ENCODE measurements around the gene APOB.

The APOB gene

GRCh38 chr2:21013043-21013816 is 30.6 kb downstream of the APOB start:
- Histone ChIP-seq H3K4me2 (ENCODE audit: low read length) (no peak overlapping the region), H3K18ac (ENCODE audit: low read length) (no peak overlapping the region), H3K36me3 (ENCODE audit: control insufficient read depth, insufficient read depth, low read length) (no peaks in the 10 kb centered on the region), H2BK120ac (ENCODE audit: low read depth, low read length) (no peak overlapping the region), H3K27me3 (ENCODE audit: insufficient read depth, low read length, poor library complexity) (no peaks in the 10 kb centered on the region), H3K79me2 (ENCODE audit: control insufficient read depth, insufficient read depth, low read length) (no peaks in the 10 kb centered on the region), H3K27ac (ENCODE audit: low read depth, low read length) (no peak overlapping the region), H4K5ac (ENCODE audit: low read length) (no peak overlapping the region), H3K23ac (ENCODE audit: low read length) (no peak overlapping the region), H3K4ac (ENCODE audit: low read depth, low read length) (no peak overlapping the region), H3K56ac (ENCODE audit: low read length) (no peak overlapping the region), H2AK5ac (ENCODE audit: low read length) (no peak overlapping the region), H3K79me1 (ENCODE audit: low read length) (no peaks in the 10 kb centered on the region), H2BK5ac (ENCODE audit: low read length) (no peak overlapping the region), H4K8ac (ENCODE audit: low read depth, low read length) (no peak overlapping the region), H2BK15ac (replicated peaks; ENCODE audit: low read depth) (no peak overlapping the region), H3K4me1 (ENCODE audit: control insufficient read depth, low read depth, low read length) (no peaks in the 10 kb centered on the region), H3K4me3 (ENCODE audit: low read length) (no peak overlapping the region), H3K9ac (ENCODE audit: low read length) (no peak overlapping the region)
- no peak for DNase-seq
- no CpG with 5 or more reads among the region's 8 CpGs for WGBS (ENCODE audit: extremely low coverage, insufficient coverage, low lambda C conversion rate)

DNA sequence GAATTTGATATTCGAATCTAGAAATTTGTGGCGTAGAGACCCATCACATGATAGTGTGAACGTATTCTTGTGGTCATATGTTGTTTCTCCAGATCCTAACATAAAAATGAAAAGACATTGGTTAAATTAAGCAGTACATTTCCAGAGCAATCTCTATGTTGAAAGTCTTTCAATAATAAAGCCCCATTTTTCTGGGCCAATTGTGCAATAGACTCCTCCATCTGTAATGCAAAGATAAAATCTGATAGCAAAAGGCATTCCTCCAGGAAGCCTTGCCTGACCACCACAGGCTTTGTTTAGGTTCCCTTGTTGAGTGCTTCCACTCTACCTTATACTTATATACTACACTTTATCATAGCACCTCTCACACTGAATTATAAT is 31.3 kb downstream of the APOB start:
- H3K4ac ChIP-seq (ENCODE audit: low read depth, low read length): no peak overlapping the region
- no peaks in the 10 kb centered on the region for H3K4me1 ChIP-seq (ENCODE audit: control insufficient read depth, low read depth, low read length)
- no peaks in the 10 kb centered on the region for H3K27me3 ChIP-seq (ENCODE audit: insufficient read depth, low read length, poor library complexity)
- no peaks in the 10 kb centered on the region for H3K36me3 ChIP-seq (ENCODE audit: control insufficient read depth, insufficient read depth, low read length)
- DNase-seq: no peak
- no CpG with 5 or more reads among the region's 3 CpGs for WGBS (ENCODE audit: extremely low coverage, insufficient coverage, low lambda C conversion rate)
- H3K4me3 ChIP-seq (ENCODE audit: low read length): no peak overlapping the region
- no peak overlapping the region for H3K27ac ChIP-seq (ENCODE audit: low read depth, low read length)
- no peak overlapping the region for H3K4me2 ChIP-seq (ENCODE audit: low read length)
- H3K56ac ChIP-seq (ENCODE audit: low read length): no peak overlapping the region
- H3K23ac ChIP-seq (ENCODE audit: low read length): no peak overlapping the region
- no peak overlapping the region for H2BK15ac ChIP-seq (replicated peaks; ENCODE audit: low read depth)
- H4K8ac ChIP-seq (ENCODE audit: low read depth, low read length): no peak overlapping the region
- H3K79me2 ChIP-seq (ENCODE audit: control insufficient read depth, insufficient read depth, low read length): no peaks in the 10 kb centered on the region
- no peak overlapping the region for H4K5ac ChIP-seq (ENCODE audit: low read length)
- no peaks in the 10 kb centered on the region for H3K79me1 ChIP-seq (ENCODE audit: low read length)
- H3K9ac ChIP-seq (ENCODE audit: low read length): no peak overlapping the region
- no peak overlapping the region for H3K18ac ChIP-seq (ENCODE audit: low read length)
- no peak overlapping the region for H2BK120ac ChIP-seq (ENCODE audit: low read depth, low read length)
- H2BK5ac ChIP-seq (ENCODE audit: low read length): no peak overlapping the region
- H2AK5ac ChIP-seq (ENCODE audit: low read length): no peak overlapping the region

DNA sequence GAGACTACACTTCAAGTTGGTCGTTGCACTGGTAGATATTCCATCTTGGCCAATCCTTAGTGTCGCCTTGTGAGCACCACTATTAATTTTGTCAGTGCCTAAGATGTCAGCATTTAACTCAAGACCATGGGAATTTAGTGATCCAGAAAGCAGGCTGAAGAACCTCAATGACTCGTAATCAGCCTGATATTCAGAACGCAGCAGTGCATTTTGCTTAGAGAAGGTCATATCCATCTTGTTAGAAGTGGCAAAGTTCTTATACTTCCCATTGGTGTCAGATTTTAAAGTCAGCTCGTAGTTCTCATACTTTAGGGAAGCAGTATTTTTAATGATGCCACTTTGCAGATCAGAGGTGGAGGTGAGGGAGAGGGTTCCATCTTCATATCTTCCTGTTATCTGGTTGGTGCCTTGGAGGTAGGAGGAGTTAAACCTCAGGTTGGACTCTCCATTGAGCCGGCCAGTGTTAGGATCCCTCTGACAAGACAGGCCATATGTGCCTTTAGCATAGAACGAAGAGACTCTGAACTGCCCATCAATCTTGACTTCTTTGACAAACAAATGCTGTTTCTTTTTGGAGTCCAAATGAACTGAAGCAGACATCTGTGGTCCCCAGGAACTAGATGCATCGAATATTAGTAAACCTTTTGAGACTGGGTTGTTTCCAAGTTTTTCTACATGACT is 31.9 kb downstream of the APOB start:
- H2AK5ac ChIP-seq (ENCODE audit: low read length): no peak overlapping the region
- no peak overlapping the region for H4K5ac ChIP-seq (ENCODE audit: low read length)
- H2BK15ac ChIP-seq (replicated peaks; ENCODE audit: low read depth): no peak overlapping the region
- no peaks in the 10 kb centered on the region for H3K79me2 ChIP-seq (ENCODE audit: control insufficient read depth, insufficient read depth, low read length)
- no peak overlapping the region for H3K27ac ChIP-seq (ENCODE audit: low read depth, low read length)
- no peaks in the 10 kb centered on the region for H3K4me1 ChIP-seq (ENCODE audit: control insufficient read depth, low read depth, low read length)
- DNase-seq: no peak
- H4K8ac ChIP-seq (ENCODE audit: low read depth, low read length): no peak overlapping the region
- H3K4me2 ChIP-seq (ENCODE audit: low read length): no peak overlapping the region
- H3K27me3 ChIP-seq (ENCODE audit: insufficient read depth, low read length, poor library complexity): no peaks in the 10 kb centered on the region
- H3K9ac ChIP-seq (ENCODE audit: low read length): no peak overlapping the region
- no peaks in the 10 kb centered on the region for H3K79me1 ChIP-seq (ENCODE audit: low read length)
- no peak overlapping the region for H2BK120ac ChIP-seq (ENCODE audit: low read depth, low read length)
- no peak overlapping the region for H2BK5ac ChIP-seq (ENCODE audit: low read length)
- no CpG with 5 or more reads among the region's 8 CpGs for WGBS (ENCODE audit: extremely low coverage, insufficient coverage, low lambda C conversion rate)
- H3K36me3 ChIP-seq (ENCODE audit: control insufficient read depth, insufficient read depth, low read length): no peaks in the 10 kb centered on the region
- H3K23ac ChIP-seq (ENCODE audit: low read length): no peak overlapping the region
- H3K4me3 ChIP-seq (ENCODE audit: low read length): no peak overlapping the region
- H3K56ac ChIP-seq (ENCODE audit: low read length): no peak overlapping the region
- H3K18ac ChIP-seq (ENCODE audit: low read length): no peak overlapping the region
- H3K4ac ChIP-seq (ENCODE audit: low read depth, low read length): no peak overlapping the region

DNA sequence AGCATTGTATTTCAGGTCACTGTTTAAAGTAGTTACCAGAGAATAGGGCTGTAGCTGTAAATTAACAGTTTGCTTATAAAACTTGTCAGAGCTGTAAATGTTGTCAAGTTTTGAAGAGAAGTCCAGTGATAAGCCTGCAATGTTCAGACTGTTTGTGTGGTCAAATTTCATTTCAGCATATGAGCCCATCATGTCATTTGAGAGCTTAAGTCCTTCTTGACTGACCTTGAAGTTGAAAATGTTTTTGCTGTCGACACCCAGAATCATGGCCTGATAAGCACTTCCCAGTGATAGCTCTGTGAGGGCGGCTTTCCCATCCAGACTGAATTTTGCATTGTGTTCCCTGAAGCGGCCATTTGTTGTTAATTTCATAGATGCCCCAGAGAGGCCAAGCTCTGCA is 32.4 kb downstream of the APOB start:
- no peak overlapping the region for H3K4ac ChIP-seq (ENCODE audit: low read depth, low read length)
- H3K27me3 ChIP-seq (ENCODE audit: insufficient read depth, low read length, poor library complexity): no peaks in the 10 kb centered on the region
- no peaks in the 10 kb centered on the region for H3K79me2 ChIP-seq (ENCODE audit: control insufficient read depth, insufficient read depth, low read length)
- no peak for DNase-seq
- no peak overlapping the region for H4K8ac ChIP-seq (ENCODE audit: low read depth, low read length)
- H3K79me1 ChIP-seq (ENCODE audit: low read length): no peaks in the 10 kb centered on the region
- H3K4me1 ChIP-seq (ENCODE audit: control insufficient read depth, low read depth, low read length): no peaks in the 10 kb centered on the region
- no peak overlapping the region for H2AK5ac ChIP-seq (ENCODE audit: low read length)
- no CpG with 5 or more reads among the region's 3 CpGs for WGBS (ENCODE audit: extremely low coverage, insufficient coverage, low lambda C conversion rate)
- H3K36me3 ChIP-seq (ENCODE audit: control insufficient read depth, insufficient read depth, low read length): no peaks in the 10 kb centered on the region
- no peak overlapping the region for H3K4me3 ChIP-seq (ENCODE audit: low read length)
- H3K18ac ChIP-seq (ENCODE audit: low read length): no peak overlapping the region
- no peak overlapping the region for H3K56ac ChIP-seq (ENCODE audit: low read length)
- no peak overlapping the region for H3K4me2 ChIP-seq (ENCODE audit: low read length)
- no peak overlapping the region for H2BK15ac ChIP-seq (replicated peaks; ENCODE audit: low read depth)
- H4K5ac ChIP-seq (ENCODE audit: low read length): no peak overlapping the region
- H3K27ac ChIP-seq (ENCODE audit: low read depth, low read length): no peak overlapping the region
- H2BK120ac ChIP-seq (ENCODE audit: low read depth, low read length): no peak overlapping the region
- H2BK5ac ChIP-seq (ENCODE audit: low read length): no peak overlapping the region
- no peak overlapping the region for H3K9ac ChIP-seq (ENCODE audit: low read length)
- H3K23ac ChIP-seq (ENCODE audit: low read length): no peak overlapping the region

GRCh38 chr2:21010813-21011439 is 32.9 kb downstream of the APOB start:
- Histone ChIP-seq H2BK15ac (replicated peaks; ENCODE audit: low read depth) (no peak overlapping the region), H3K4ac (ENCODE audit: low read depth, low read length) (no peak overlapping the region), H3K27ac (ENCODE audit: low read depth, low read length) (no peak overlapping the region), H3K18ac (ENCODE audit: low read length) (no peak overlapping the region), H3K36me3 (ENCODE audit: control insufficient read depth, insufficient read depth, low read length) (no peaks in the 10 kb centered on the region), H3K4me1 (ENCODE audit: control insufficient read depth, low read depth, low read length) (no peaks in the 10 kb centered on the region), H3K9ac (ENCODE audit: low read length) (no peak overlapping the region), H3K79me1 (ENCODE audit: low read length) (no peaks in the 10 kb centered on the region), H3K27me3 (ENCODE audit: insufficient read depth, low read length, poor library complexity) (no peaks in the 10 kb centered on the region), H3K23ac (ENCODE audit: low read length) (no peak overlapping the region), H3K4me2 (ENCODE audit: low read length) (no peak overlapping the region), H2AK5ac (ENCODE audit: low read length) (no peak overlapping the region), H2BK120ac (ENCODE audit: low read depth, low read length) (no peak overlapping the region), H2BK5ac (ENCODE audit: low read length) (no peak overlapping the region), H3K4me3 (ENCODE audit: low read length) (no peak overlapping the region), H4K8ac (ENCODE audit: low read depth, low read length) (no peak overlapping the region), H3K79me2 (ENCODE audit: control insufficient read depth, insufficient read depth, low read length) (no peaks in the 10 kb centered on the region), H3K56ac (ENCODE audit: low read length) (no peak overlapping the region), H4K5ac (ENCODE audit: low read length) (no peak overlapping the region)
- no CpG with 5 or more reads among the region's 10 CpGs for WGBS (ENCODE audit: extremely low coverage, insufficient coverage, low lambda C conversion rate)
- no peak for DNase-seq

Measured in mesendoderm (in vitro differentiated cells).